GM15510 (cell line): Measurements from ENCODE around the gene EIF3A.

Experiments
- POLR2A ChIP-seq: IDR thresholded peaks from 3 replicates; pipeline ENCODE4 v1.6.1; 2011; ENCODE audit warnings: borderline replicate concordance; ENCODE audit not compliant: insufficient read length; ENCODE audit errors: extremely low read depth

Gene EIF3A

DNA sequence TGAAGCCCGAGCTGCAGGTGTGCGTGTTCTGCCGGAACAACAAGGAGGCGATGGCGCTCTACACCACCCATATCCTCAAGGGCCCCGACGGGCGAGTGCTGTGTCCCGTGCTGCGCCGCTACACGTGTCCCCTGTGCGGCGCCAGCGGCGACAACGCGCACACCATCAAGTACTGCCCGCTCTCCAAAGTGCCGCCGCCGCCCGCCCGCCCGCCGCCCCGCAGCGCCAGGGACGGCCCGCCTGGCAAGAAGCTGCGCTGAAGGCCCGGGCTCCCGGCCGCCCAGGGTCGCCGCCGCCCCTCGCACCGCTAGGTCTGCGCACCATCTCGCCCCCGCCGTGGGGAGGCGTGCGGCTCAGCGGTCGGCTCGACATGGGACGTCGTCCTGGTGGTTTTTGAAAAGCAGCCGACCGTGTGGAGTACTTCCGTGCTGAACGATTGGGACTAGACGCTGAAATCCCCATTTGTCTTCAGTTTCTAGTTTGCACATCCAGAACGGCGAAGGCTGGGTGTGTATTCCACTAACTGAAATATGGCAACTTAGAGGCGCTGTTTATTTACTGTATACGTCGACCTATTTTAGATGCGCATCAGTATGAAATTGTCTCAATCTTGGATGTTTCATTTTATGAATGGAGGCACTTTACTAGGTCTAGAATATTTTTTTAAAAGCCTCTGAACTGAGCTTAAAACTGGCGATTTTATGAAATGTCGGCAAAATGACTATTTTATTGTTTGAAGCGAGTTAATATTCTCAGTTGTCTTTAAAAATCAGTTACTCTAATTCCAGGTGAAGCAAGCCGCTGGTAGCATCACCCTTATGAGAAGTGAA, 50.0 kb downstream of the EIF3A start:
- peak; percentile 46 for TF ChIP-seq POLR2A

DNA sequence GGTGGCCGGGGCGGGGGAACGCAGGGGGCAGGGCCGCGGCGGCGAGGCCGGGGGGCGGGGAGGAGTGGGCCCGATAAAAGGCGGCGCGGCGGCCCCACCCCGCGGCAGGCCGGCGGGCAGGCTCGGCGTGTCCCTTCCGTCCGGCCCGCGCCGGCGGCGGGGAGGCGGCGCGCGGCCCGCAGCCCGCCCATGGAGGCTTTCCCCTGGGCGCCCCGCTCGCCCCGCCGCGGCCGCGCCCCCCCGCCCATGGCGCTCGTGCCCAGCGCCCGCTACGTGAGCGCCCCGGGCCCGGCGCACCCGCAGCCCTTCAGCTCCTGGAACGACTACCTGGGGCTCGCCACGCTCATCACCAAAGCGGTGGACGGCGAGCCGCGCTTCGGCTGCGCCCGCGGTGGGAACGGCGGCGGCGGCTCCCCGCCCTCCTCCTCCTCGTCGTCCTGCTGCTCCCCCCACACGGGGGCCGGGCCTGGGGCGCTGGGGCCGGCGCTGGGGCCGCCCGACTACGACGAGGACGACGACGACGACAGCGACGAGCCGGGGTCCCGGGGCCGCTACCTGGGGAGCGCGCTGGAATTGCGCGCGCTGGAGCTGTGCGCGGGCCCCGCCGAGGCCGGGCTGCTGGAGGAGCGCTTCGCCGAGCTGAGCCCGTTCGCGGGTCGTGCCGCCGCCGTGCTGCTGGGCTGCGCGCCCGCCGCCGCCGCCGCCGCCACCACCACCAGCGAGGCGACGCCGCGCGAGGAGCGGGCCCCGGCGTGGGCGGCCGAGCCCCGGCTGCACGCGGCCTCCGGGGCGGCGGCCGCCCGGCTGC, 50.8 kb downstream of the EIF3A start, which contains the start of gene NANOS1:
TSS of gene NANOS1 (plus strand) at position 102 of the 808 bp plus-strand sequence. CDS start at position 190, 88 bp downstream.
- peak; percentile 51 for TF ChIP-seq POLR2A

- TF ChIP-seq POLR2A, result no peak
Measured at GRCh38 chr10:119028900-119029612, 51.6 kb downstream of the EIF3A start.

DNA sequence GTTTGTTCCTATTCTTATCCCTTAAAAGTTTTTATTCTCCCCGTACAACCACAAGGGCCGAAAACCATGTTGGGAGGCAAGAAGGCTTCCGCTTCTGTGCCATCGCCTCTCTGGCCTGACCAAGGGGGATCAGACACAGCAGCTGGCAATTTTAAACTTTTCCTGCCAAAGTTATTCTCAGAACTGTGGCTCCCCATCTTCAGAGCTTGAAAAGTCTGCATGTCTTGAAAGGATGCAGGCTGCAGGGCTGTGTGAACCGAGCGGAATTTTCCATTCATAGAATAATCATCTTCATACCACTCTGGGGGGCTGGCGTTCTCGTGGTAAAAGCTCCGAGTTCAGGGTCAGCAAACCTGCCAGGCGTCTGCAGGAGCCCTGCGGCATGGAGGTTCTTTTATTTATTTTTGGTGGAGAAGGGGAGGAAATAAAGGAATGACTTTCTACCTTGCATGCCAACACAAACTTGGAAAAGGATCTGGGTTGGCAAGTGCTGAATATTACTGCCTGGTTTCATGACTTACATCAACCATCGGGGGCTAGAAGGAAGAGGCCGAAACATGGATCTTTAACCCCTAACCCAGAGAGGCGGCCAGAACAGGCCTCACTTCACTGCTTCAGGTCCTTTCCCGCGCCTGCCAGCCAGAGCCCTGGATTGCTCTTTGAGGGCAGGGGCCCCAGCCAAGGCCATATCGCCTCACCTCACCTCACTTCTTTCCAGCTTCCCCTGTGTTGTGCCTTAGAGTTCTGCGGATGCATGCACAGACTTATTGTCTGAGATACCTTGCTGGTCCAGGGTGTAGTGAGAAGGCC, 54.1 kb downstream of the EIF3A start:
- TF ChIP-seq POLR2A, result no peak

GRCh38 chr10:119025776-119026175, 54.8 kb downstream of the EIF3A start:
- TF ChIP-seq POLR2A, result no peak

DNA sequence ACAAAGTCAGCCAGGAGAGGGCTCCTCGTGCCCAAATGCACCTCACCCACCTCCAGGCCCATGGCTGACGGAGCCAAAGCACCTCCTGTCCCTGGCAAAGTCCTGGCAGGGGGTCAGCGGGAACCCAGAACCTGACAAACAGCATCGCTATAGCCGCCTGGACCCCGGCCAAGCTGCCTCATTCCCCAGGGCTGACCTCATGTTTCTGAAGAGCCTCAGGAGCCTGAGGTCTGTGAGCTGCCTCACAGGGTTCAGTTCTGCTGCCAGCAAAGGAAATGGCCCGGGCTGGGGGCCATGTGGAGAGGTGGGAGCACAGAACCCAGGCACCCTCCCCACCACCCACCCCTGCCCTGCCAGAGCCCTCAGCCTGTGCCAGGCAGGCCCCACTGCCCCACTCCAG, 55.3 kb downstream of the EIF3A start:
- no peak for TF ChIP-seq POLR2A

DNA sequence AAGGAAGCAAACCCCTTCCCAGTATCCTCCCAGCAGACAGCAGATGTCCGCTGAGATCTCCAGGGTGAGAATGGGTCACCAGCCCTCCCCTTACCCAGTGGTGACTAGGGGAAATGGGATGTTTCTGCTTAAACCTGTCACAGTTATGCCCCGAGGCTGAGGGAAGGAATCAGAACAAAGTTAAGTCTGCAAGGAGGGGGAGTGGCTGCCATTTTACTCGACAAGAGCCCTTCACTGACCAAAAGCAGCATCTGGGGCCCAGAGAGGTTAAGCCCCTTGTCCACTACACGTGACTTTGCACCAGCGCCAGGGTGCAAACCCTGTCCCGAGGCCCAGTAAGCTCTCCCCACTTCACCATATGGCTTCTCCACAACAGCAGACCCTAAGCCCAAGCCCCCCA, 55.7 kb downstream of the EIF3A start:
- TF ChIP-seq POLR2A, result no peak

- no peak for TF ChIP-seq POLR2A
Measured at GRCh38 chr10:119023553-119023868, 57.1 kb downstream of the EIF3A start.

DNA sequence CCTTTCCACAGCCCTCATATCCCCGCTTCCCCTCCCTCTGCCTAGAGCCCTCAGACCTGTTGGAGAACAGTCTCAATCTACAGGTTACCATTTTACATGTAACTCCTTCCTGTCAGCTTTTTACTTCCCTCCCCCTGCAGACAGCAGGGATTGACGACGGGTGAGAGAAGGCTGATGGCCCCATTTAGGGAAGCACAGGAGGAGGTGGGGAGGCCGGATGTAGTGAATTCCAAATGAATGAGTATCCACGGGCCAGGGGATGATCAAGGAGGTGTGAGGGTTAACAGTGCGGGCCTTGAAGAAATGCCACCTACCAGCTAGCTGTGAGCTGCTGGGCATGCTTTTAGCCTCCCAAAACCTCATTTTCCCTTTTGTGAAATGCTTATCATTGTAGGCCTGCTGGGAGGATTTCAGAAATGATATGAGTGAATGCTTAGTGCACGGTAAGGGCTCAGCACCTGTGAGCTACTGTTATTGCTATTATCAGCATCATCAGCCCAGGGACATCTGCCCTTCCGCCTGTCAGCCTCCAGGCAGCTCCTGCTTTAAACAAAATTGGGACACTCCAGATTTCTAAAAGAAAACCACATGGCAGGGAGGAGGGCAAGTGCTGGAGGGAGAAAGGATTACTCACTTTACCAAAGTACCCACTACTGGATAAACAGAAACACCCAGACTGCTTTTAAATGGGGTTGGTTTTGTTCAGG, 57.6 kb downstream of the EIF3A start:
- TF ChIP-seq POLR2A, result no peak

GRCh38 chr10:119020627-119020946, 60.0 kb downstream of the EIF3A start:
- TF ChIP-seq POLR2A, result no peak

- no peak for TF ChIP-seq POLR2A
Measured at GRCh38 chr10:119007211-119007574, 73.4 kb downstream of the EIF3A start.

DNA sequence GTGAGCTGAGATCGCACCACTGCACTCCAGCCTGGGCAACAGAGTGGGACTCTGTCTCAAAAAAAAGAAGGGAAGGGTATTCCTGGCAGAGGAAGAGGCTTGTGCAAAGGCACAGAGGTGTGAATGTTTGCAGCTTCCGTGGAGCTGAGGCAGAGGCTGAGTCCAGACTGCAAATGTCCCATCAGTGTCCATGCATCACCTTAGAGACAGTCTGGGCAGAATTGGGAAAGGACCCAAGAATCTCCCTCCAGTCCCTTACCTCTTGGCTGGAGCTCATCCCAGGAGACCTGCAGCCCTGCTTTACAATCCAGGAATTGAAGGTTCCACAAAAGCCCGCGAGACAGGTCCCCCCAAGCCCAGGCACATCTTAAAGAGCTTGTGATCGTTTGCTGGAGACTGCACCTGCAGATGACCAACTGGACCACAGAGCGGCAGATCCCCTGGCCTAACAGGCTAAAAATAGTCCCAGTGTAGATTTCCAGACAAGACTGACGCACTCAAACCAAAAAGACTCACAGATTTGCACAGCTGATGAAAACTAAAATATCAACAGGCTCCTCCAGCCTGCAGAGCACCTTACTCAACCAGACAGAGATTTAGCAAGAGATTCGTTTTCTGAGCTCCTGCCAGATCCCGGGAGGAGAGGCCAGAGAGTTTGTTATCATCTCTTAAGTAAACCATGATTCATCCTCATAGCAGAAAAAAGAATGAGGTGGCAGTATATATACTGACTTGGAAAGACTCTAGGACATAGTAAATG, 74.0 kb downstream of the EIF3A start:
- TF ChIP-seq POLR2A, result no peak

DNA sequence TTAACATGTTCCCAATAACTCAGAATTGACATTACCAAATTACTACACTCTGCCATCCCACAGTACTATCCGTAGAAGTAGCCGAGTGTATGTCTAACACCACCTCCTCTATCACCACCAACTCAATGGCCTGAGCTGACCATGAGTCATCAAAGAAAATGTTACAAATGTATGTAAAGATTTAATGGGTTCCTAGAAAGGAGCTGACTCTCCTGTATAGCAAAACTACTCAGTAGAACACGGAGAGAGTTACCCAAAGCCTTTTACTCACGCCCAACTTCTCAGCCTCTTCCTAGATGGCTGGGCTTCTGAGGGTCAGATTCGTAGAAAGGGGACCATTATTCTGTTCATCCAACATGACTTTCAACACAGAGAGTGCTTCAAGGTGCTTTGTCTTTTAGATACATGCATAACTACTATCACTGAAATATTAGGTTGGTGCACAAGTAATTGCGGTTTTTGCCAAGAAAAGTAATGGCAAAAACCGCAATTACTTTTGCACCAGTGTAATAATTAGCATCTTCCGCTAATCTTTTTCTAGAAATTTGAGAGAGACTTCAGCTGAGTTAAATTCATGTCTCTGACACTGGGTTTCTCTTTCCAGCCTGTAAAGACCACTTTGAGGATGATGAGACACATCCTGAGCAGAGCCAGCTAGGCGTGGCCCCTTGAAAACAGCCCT, 75.1 kb downstream of the EIF3A start:
- no peak for TF ChIP-seq POLR2A

GRCh38 chr10:119003572-119004289, 76.9 kb downstream of the EIF3A start:
- TF ChIP-seq POLR2A, result no peak
